HS-5 (cell line): Measurements from ENCODE around the gene PSMA7.
"Not testable (repeated sequence)": the region's sequence is repeated elsewhere in the genome, so short reads cannot be mapped to it uniquely, and the experiment has no call there.

Experiments
- DNase-seq: peaks from one replicate; pipeline ENCODE4 v3.0.0-alpha.2; 2012; ENCODE audit warnings: low read depth

The PSMA7 gene

DNA sequence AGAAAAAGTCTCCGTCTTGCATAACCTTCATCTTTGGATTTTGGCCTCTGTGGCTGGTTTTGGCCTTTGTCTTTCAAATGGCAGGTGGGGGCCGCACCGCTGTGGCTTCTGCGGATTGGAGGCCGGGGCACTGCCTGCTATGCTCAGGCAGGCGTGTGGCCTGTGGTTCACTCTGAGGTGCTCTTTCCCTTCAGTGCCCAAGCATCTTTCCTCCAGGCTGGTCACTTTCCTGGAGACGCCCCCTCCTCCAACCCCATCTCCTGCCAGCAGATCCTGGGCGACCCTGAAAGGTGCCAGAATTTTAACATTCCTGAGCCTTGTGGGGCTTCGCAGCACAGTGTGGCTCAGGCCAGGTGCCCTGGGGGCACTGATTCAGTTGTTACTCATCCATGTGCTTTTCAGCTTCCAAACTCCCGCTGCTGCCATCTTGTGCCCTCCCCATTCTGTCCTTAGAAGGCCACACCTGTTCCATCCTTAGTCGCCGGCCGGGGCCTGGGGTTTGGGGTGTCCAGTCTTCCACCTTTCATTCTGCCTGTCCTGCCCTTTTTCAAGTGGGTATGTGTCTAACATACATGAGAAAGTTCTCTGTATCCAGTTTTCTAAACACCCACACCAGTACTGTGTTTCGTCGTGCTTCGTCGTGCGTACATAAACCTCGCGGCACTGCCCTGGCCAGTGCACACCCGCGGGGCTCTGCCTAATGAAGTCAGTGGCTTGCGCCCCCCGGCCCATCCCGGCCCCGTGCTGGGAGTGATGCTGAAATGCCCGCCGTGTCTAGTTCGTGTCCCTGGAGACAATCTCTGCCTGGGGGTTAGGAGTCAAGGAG is 12.4 kb upstream of the PSMA7 start:
- no peak for DNase-seq

GRCh38 chr20:62151835-62152364 is 8.7 kb upstream of the PSMA7 start:
- DNase-seq = no peak

DNA sequence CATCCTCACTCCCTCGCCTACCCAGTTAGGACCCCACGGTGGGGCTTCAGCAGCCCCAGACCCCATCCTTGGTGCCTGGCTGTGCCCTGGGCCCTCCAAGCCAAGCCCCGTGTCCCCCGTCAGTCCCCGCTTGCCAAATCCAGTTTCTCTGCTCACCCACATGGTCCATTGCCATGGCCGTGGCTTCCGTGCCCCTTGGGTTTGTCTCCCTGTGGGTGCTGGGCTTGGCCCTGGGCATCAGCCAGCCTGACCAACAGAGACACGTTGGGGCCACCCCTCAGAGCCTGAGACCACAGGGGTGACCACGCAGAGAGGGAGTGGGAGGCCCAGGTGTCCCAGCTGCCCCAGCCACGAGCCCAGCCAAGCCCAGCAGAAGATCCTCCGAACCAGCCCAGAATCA is 8.0 kb upstream of the PSMA7 start:
- DNase-seq = no peak

DNA sequence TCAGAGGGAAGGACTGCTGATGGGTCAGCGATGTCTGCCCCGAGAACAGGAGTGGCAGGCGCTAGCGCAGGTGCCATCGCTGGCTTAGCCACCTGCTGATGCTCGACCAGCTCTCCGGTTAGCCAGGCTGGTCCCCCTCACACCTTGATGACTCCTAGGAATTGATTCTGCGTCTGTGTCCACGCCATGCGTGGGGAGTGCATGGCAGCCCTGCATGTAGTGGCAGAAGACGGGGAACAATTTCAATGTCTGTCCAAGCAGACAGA is 7.0 kb upstream of the PSMA7 start:
- DNase-seq = no peak

DNA sequence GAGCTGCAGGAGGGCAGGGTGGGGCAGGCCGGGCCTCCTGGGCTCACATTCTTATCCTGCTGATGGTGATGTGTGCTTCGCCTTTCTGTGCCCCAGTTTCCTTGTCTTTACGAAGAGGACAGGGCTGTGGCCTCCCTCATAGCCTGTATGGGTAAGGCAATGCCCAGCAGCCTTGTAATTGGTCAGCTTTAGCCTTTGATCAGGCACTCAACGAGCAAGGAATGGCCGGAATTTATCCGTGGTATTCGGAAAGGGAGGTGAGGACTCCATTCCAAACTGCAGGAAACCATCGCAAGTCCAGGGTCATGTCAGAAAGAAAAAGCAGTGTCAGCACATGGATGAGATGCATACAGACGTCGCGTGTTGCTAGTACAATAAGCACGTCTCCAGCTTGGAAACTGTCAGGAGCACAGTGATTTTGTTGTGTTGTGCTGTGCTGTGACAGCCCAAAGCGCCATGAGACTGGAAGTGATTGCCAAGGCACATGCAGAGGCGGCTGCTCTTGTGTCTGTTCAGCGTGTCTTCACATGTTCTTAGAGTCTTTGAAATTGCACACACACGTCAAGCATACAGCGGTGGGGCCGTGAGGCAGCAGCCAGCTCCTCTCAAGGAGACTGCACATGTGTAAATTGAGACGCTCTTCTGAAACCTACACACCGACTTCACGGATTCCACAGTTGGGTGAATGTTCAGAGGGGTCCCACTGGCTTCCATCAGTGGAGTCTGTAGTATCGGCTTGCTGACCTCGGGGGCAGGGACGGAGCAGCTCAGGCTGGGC is 6.5 kb upstream of the PSMA7 start:
- DNase-seq = no peak

DNA sequence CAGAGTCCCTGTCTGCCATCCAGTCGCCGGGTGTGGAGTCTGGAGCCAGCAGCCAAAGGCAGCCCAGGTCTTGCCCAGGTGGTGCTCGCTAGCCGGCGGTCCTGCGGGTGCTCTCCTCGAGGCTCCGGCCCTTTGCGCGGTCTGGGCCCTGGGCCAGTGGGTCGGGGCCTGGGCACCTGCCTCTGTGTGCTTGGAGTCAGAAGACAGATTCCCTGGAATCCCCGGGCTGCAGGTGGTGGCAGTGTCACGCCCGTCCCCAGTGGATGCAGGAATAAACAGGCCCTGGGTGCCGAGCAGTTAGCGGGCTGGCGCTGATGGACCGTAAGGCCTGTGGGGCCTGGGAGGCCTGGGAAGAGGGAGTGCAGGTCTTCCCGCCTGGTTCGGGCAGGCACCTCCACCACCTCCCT is 5.7 kb upstream of the PSMA7 start:
- DNase-seq = no peak

- not testable (repeated sequence) for DNase-seq
Measured at GRCh38 chr20:62148383-62148782, 5.2 kb upstream of the PSMA7 start.

DNA sequence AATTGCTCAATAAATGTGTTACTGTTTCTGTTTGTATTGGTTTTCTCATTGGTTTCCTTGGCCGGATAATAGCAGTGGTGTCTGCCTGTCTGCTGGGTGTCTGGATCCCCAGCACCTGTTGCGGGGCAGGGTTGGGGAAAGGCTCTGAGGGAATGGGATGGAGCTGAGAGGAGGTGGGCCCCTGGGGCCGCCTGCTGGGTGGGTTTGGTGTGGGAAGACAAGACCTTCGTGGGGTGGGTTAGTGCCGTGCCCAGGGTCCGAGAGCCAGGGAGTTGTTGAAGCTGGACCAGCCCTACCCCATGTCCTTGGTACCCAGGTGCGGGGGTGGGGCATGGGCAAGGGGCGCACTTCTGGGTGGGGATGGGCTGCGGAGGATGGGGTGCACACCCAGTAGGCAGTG is 4.3 kb upstream of the PSMA7 start:
- DNase-seq = no peak

- DNase-seq = no peak
Measured at GRCh38 chr20:62147125-62147524, 3.9 kb upstream of the PSMA7 start.

- no peak for DNase-seq
Measured at GRCh38 chr20:62146019-62146755, 3.0 kb upstream of the PSMA7 start.

DNA sequence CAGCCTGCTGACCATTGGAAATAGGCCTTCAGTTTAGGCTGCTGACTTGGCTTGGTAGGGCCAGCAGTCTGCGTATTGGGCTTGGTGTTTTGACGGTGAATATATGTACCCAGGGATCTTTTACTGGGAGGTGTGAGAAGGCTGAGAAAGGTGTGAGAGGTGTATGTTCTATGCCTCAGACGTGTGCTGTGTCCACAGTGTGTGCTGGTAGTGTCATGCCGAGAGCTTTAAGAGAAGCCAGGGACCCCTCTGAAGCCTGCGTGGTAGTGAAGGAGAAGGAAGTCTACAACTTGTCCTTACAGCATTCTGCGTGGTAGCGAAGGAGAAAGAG is 2.5 kb upstream of the PSMA7 start:
- DNase-seq = no peak

DNA sequence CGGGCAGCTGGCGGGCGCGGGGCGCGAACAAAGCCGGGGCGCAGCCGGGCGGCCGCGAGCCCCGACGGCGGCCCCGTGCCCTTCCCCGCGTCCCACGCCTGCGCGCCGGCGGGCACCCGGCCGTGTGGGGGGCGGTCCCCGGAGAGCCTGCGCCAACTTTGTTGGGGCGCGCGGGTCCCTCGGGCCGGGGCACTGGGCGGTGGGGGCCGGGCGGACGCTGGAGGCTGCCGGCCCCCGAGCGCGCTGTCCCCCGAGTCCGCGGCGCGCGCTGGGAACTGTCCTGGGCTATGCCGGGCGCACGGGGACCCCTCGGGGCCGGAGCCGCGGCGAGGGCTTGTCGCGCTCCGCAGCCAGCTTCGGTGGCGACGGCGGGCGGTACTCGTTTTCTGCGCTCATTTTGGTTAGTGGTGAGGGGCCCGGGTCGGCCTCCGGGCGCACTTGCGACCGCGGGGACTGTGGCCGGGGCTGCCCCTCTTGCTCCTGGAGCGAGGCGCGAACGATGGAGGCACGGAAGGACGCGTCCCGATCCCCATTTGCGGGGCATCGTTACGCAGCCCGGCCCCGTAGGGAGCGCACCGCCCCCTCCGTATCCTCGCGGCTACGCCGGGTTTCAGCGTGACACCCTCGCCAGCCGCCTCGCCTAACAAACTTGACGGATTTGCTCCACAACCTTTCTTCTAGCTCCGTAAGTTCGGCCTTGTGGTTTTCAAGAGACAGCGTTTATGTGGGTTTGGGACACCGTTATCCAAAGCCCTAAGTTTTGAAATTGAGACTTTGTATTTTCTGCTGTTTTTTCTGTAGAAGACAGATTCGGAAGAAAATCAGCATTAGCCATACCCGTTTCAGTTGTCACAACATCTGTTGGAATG is 997 bp upstream of the PSMA7 start:
- no peak for DNase-seq

DNA sequence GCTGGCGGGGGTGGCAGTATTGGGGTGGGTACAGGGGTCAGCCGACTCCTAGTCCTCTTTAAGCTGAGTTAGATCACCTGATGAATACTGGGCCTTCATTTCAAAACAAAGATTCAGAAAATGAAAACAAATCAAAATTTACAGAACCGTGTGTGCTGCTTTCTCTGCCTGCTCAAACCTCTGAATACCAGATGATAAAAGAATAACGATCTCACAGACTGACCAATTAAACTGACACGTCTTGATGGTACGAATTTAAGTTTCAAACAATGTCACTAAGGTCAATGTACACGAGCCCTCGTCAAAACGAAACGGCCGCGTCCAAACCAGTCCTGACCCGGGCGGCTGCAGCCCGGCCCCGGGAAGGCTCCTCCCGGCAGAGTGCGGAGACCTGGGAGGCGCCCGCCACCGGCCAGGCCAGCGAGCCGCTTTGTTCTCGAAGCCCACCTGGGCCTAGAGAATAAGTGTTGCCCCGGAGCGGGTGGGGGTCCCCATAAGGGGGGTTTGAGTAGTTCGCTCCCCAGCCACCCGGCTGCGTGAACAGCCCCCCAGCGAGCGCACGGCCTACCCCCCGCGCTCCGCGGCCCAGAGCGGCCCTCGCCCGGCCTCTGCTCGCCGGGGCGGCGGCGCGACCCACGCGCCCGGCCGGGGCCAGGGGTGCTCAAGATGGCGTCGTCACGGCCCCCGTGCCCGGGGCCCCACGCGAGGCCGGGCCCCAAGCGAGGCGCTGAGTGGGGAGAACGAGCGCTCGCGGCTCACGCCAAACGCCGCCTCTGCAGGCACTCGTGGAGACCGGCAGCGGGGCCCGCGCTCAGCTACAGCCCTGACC is 728 bp downstream of the PSMA7 start:
- no peak for DNase-seq

GRCh38 chr20:62141397-62142251 is 1.6 kb downstream of the PSMA7 start:
- no peak for DNase-seq

DNA sequence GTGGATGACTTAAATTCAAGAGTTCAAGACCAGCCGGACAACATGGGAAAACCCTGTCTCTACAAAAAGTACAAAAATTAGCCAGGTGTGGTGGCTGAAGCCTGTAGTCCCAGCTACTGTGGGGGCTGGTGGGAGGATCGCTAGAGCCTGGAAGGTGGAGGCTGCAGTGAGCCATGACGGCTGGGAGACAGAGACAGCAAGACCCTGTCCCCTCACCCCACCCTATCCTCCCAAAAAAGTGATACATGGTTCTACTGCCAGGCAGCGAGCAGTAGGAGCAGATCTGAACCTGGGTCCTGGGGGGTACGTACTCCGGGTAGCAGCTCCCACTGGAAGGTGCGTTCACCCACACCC is 2.2 kb downstream of the PSMA7 start:
- no peak for DNase-seq

GRCh38 chr20:62139636-62140035 is 3.6 kb downstream of the PSMA7 start:
- DNase-seq = no peak

DNA sequence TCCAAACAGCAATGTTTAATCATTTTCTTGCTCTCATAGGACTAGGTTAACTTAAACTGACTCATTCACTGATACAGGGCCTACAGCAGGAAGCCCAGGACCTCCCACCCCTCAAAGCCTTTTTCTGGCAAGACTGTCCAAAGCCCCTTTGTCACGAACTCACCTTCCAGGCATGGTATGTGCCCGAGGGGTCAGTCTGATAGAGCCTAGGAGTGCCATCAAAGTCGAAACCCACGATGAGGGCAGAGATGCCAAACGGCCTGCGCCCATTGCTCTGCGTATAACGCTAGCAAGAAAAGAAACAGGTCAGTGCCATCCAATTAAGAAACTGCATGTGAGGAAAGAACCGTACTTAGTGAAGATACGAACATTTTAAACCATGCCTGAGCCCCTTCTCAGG is 4.3 kb downstream of the PSMA7 start:
- DNase-seq = no peak

- no peak for DNase-seq
Measured at GRCh38 chr20:62138204-62138543, 5.0 kb downstream of the PSMA7 start.

DNA sequence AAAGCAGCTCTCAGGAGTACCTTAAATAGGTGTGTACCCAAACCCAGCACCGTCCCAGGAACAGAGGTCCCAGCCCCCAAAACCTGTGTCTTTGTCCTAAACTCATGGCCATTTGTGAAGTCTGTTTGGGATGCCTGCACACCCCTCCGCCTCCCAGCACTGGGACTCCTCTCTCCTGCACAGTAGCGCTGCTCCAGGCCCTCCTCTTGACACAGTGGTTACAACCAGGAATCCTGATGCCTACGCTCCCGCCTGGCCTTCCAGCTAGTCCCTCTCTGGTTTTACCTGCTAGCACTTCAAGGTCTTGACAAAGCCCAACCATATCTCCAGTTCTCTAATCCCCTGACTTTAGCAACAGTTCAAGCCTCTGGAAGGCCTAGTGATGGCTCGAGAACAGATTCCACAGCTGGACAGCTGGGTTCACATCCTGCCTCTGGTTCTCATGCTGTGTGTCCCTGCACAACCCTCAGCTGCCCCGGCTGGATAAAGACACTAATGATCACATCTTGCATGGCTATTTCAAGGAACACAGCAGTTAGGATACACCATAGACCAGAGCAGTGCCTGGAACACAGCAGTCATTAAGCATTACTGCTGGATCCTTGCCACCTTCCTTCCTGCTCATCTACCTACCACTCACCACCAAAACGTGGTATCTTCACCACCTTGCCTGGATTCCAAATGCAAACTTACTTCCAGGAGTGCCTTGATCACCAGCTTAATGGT is 5.6 kb downstream of the PSMA7 start:
- DNase-seq = no peak

GRCh38 chr20:62137092-62137384 is 6.2 kb downstream of the PSMA7 start:
- DNase-seq = no peak
